HCT116 (cell line): ENCODE results near the gene CDK14. TPM values are rescaled to one million over a fixed set of nuclear protein-coding genes. Genes with fewer than 3 reads are reported as not detected.

Experiments used
- ATAC-seq: fragments of 200-7000 bp; cut with Tn5 transposase; 2 replicates; pipeline ENCODE4 v1.9.1; 2020; ENCODE audit warnings: mild to moderate bottlenecking, moderate library complexity
- BruUV-seq: library from RNA; stranded (reverse); fragments of 400-500 nt; replicated peaks from 2 replicates; lab custom pipeline; 2021; lab: Mats Ljungman, UMichigan
- CTCF ChIA-PET: fragments of 300-600 bp; sonication (Branson Sonifier 250); formaldehyde crosslinking; loops from one replicate; lab custom pipeline; 2021; ENCODE audit warnings: antibody characterized with exemption; lab: Charles Lee
- POLR2A ChIA-PET: fragments of 300-600, 350-600 bp; sonication (Branson Sonifier 250); formaldehyde crosslinking; loops from one replicate; lab custom pipeline; 2021; ENCODE audit warnings: antibody characterized with exemption; lab: Charles Lee
- RAD21 ChIA-PET, 2 experiments: fragments of 300-600 bp; sonication (Branson Sonifier 250); formaldehyde crosslinking; loops; one replicate each; lab custom pipeline; 2023; ENCODE audit warnings: low total read pairs in 2 of 2; ENCODE audit not compliant: uncharacterized antibody in 2 of 2, unreplicated experiment in 2 of 2, low non-redundant PET in 1 of 2; lab: Charles Lee
- DNase-seq: peaks from one replicate; pipeline ENCODE4 v3.0.0-alpha.2; 2010; ENCODE audit warnings: low read depth, low spot score
- H2AFZ ChIP-seq: fragments of 200-600 bp; shearing (Covaris generic), sonication (generic); 2 replicates; pipeline ENCODE4 v1.6.1; 2017; ENCODE audit warnings: low read depth, mixed run types, mixed read lengths, antibody characterized with exemption, low read length; ENCODE audit not compliant: poor library complexity, severe bottlenecking
- H3K27ac ChIP-seq: 2 replicates; pipeline ENCODE4 v1.5.1; 2012; ENCODE audit warnings: low read depth, low read length
- H3K27me3 ChIP-seq: fragments of 200-600 bp; sonication (generic); 2 replicates; pipeline ENCODE4 v1.6.1; 2016; ENCODE audit warnings: mixed run types, low read length, mixed read lengths; ENCODE audit not compliant: insufficient read depth
- H3K36me3 ChIP-seq, 2 experiments: fragments of 200-500 bp in 1 of 2; fragments of 200-600 bp in 1 of 2; sonication (Bioruptor generic) in 1 of 2; sonication (generic) in 1 of 2; 2 replicates each; pipeline versions ENCODE4 v1.5.1 to v1.6.1; 2014 to 2016; ENCODE audit warnings: low read length in 2 of 2, inconsistent platforms in 1 of 2, mixed read lengths in 1 of 2, mixed run types in 1 of 2; ENCODE audit not compliant: insufficient read depth in 2 of 2, control insufficient read depth in 1 of 2
- H3K4me1 ChIP-seq, 2 experiments: fragments of 200-600 bp in 1 of 2; sonication (generic) in 1 of 2; 2 replicates each; pipeline versions ENCODE4 v1.5.1 to v1.6.1; 2012 to 2017; ENCODE audit warnings: low read length in 2 of 2, inconsistent platforms in 1 of 2, mild to moderate bottlenecking in 1 of 2, mixed read lengths in 1 of 2, mixed run types in 1 of 2, moderate library complexity in 1 of 2; ENCODE audit not compliant: insufficient read depth in 2 of 2, control insufficient read depth in 1 of 2
- H3K4me2 ChIP-seq: fragments of 200-600 bp; sonication (generic); 2 replicates; pipeline ENCODE4 v1.6.1; 2017; ENCODE audit warnings: mixed run types, low read length, mixed read lengths
- H3K4me3 ChIP-seq, 2 experiments: fragments of 200-600 bp in 1 of 2; sonication (generic) in 1 of 2; replicated peaks in 1 of 2; 2 replicates each; pipeline ENCODE4 v1.5.1; 2011 to 2016; ENCODE audit warnings: low read length in 2 of 2, control low read depth in 1 of 2, low read depth in 1 of 2, mild to moderate bottlenecking in 1 of 2, mixed read lengths in 1 of 2, mixed run types in 1 of 2
- H3K79me2 ChIP-seq: fragments of 200-600 bp; sonication (generic); 2 replicates; pipeline ENCODE4 v1.6.1; 2017; ENCODE audit warnings: mild to moderate bottlenecking, mixed run types, low read length, moderate library complexity, mixed read lengths; ENCODE audit not compliant: insufficient read depth
- H3K9ac ChIP-seq: fragments of 200-600 bp; sonication (generic); 2 replicates; pipeline ENCODE4 v1.6.1; 2016; ENCODE audit warnings: low read length, mixed read lengths
- H3K9me2 ChIP-seq: fragments of 200-600 bp; sonication (generic), shearing (Covaris generic); 2 replicates; pipeline ENCODE4 v1.6.1; 2017; ENCODE audit warnings: mixed run types, mild to moderate bottlenecking, moderate library complexity; ENCODE audit not compliant: insufficient read depth
- H3K9me3 ChIP-seq, 2 experiments: fragments of 200-500 bp in 1 of 2; fragments of 200-600 bp in 1 of 2; sonication (Bioruptor generic) in 1 of 2; sonication (generic) in 1 of 2; 2 replicates each; pipeline ENCODE4 v1.6.1; 2014 to 2017; ENCODE audit warnings: low read length in 2 of 2, mixed read lengths in 2 of 2, inconsistent platforms in 1 of 2, low read depth in 1 of 2, mild to moderate bottlenecking in 1 of 2, mixed run types in 1 of 2, moderate library complexity in 1 of 2; ENCODE audit not compliant: control insufficient read depth in 1 of 2, insufficient read depth in 1 of 2
- H4K20me1 ChIP-seq: fragments of 200-600 bp; sonication (generic), shearing (Covaris generic); 2 replicates; pipeline ENCODE4 v1.6.1; 2017; ENCODE audit warnings: mixed run types, mild to moderate bottlenecking, moderate library complexity; ENCODE audit not compliant: insufficient read depth
- CEBPB ChIP-seq: IDR thresholded peaks from 2 replicates; pipeline ENCODE4 v1.6.1; 2012; ENCODE audit warnings: low read depth
- CTCF ChIP-seq, 3 experiments: fragments of 200-600 bp in 1 of 3; sonication (generic) in 1 of 3; IDR thresholded peaks in 2 of 3; conservative IDR thresholded peaks in 1 of 3; 2 replicates each; pipeline ENCODE4 v1.5.1; 2012 to 2017; ENCODE audit warnings: low read depth in 2 of 3, low read length in 2 of 3, antibody characterized with exemption in 1 of 3, borderline replicate concordance in 1 of 3, control low read depth in 1 of 3, mild to moderate bottlenecking in 1 of 3, mixed read lengths in 1 of 3, mixed run types in 1 of 3, moderate library complexity in 1 of 3; ENCODE audit not compliant: insufficient read depth in 1 of 3
- EZH2phosphoT487 ChIP-seq: fragments of 200-600 bp; IDR thresholded peaks from 2 replicates; pipeline ENCODE4 v1.6.1; 2018; ENCODE audit warnings: antibody characterized with exemption, borderline replicate concordance
- POLR2AphosphoS5 ChIP-seq: IDR thresholded peaks from 2 replicates; pipeline ENCODE4 v1.6.1; 2011; ENCODE audit warnings: mild to moderate bottlenecking, low read depth, low read length, moderate library complexity
- RAD21 ChIP-seq: IDR thresholded peaks from 2 replicates; pipeline ENCODE4 v1.6.1; 2012; ENCODE audit warnings: low read depth, mild to moderate bottlenecking
- SIN3A ChIP-seq: IDR thresholded peaks from 2 replicates; pipeline ENCODE4 v1.6.1; 2012; ENCODE audit warnings: low read depth
- SP1 ChIP-seq: IDR thresholded peaks from 2 replicates; pipeline ENCODE4 v1.6.1; 2012; ENCODE audit warnings: low read depth
- YY1 ChIP-seq: IDR thresholded peaks from 2 replicates; pipeline ENCODE4 v1.6.1; 2011; ENCODE audit warnings: low read length, low read depth, moderate library complexity, mild to moderate bottlenecking; ENCODE audit not compliant: insufficient replicate concordance; ENCODE audit errors: extremely low read depth
- intact Hi-C: fragments of 100-400 bp; cut with micrococcal nuclease; formaldehyde crosslinking; loops from 2 replicates; pipeline ENCODE4 v1.10.0; 2022
- total RNA-seq: library from RNA; stranded (reverse); gene quantifications from one replicate; pipeline ENCODE4 v1.2.1, GENCODE V29; 2021; ENCODE audit not compliant: unreplicated experiment

Gene CDK14
- total RNA-seq, 1 experiment from 2014 or later, result 10.2 TPM

GRCh38 chr7:90715067-90715466 is 118.9 kb downstream of the CDK14 start:
- Histone ChIP-seq H3K4me1 (no peaks in the 10 kb centered on the region), H3K27ac (no peak overlapping the region), H2AFZ (no peak overlapping the region), H3K9me3 (no peaks in the 10 kb centered on the region), H3K4me2 (no peak overlapping the region), H3K27me3 (no peaks in the 10 kb centered on the region), H3K79me2 (no peaks in the 10 kb centered on the region), H3K4me3 (no peak overlapping the region), H3K9ac (no peak overlapping the region), H3K9me2 (no peaks in the 10 kb centered on the region; the same call in 1 of the 2 replicates), H3K36me3 (no peaks in the 10 kb centered on the region), H4K20me1 (no peaks in the 10 kb centered on the region)
- ChIA-PET POLR2A (no interaction called here), CTCF (no interaction called here), RAD21 (no interaction called here)
- TF ChIP-seq POLR2AphosphoS5, result no peak
- TF ChIP-seq CEBPB, result no peak
- no peak for TF ChIP-seq CTCF (IDR thresholded peaks at IDR 0.05 in 2 of 3, conservative IDR thresholded peaks at IDR 0.05 in 1 of 3; ENCODE audit: borderline replicate concordance in 1 of 3, insufficient read depth in 1 of 3, low read depth in 2 of 3, low read length in 2 of 3)
- no peak for TF ChIP-seq EZH2phosphoT487
- no peak for TF ChIP-seq SP1
- no peak for TF ChIP-seq YY1
- no peak for DNase-seq
- BruUV-seq, result no TSS peak
- ATAC-seq, result no peak
- intact Hi-C loops, result no loop called here

DNA sequence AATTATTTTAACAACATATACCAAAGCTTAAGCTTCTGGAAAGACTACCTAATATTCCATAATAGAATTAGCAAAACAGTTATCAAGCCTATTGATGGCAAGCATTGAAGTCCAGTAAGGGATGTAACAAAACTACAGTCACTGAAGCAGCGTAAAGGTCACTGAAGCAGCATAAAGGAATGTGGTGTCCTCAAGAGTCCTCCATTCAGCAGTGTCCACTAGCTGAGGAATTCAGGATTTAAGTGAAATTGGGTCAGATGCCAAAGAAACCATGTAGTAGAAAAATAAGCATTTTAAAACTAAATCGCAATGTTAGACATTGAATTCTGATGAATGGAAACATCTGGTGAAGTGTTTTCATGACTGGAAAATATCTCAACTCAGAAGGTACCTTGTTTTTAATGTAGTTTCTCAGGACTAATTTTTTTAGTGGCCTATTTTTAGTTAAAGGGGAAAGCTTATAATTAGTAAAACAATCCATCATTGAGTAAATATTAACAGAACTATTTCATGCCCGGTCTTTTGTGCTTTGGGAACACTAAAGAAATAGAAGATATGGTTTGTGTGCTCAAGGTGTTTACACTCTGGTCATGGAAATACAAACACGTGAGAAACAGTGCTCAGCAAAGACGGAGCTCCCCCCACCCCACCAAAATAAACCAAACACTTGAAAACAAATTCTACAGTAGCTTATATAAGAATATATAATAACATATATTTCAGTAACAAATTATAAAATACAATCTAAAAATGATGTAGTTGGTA is 121.4 kb downstream of the CDK14 start:
- no peak overlapping the region for H2AFZ ChIP-seq
- no peaks in the 10 kb centered on the region for H3K27me3 ChIP-seq
- H3K4me3 ChIP-seq, result no peak overlapping the region
- H3K79me2 ChIP-seq, result no peaks in the 10 kb centered on the region
- ATAC-seq, result no peak
- no peaks in the 10 kb centered on the region for H3K4me1 ChIP-seq
- TF ChIP-seq SIN3A (no peak), RAD21 (no peak)
- no peaks in the 10 kb centered on the region for H3K36me3 ChIP-seq
- DNase-seq, result no peak
- H3K9ac ChIP-seq, result no peak overlapping the region
- CTCF ChIA-PET, result interaction anchor here (2.1 kb wide), 1 partner anchor 9 kb away, joined by 9 read pairs; no protein-coding TSS in a partner anchor
- H3K9me2 ChIP-seq, result no peaks in the 10 kb centered on the region; the same call in 1 of the 2 replicates
- POLR2A ChIA-PET, result no interaction called here
- no peak overlapping the region for H3K27ac ChIP-seq
- H3K4me2 ChIP-seq, result no peak overlapping the region
- intact Hi-C loops, result no loop called here
- BruUV-seq, result no TSS peak
- no peaks in the 10 kb centered on the region for H4K20me1 ChIP-seq
- RAD21 ChIA-PET, result no interaction called here
- no peaks in the 10 kb centered on the region for H3K9me3 ChIP-seq
